ENCODE results near the gene BNIP1.

The BNIP1 gene

DNA sequence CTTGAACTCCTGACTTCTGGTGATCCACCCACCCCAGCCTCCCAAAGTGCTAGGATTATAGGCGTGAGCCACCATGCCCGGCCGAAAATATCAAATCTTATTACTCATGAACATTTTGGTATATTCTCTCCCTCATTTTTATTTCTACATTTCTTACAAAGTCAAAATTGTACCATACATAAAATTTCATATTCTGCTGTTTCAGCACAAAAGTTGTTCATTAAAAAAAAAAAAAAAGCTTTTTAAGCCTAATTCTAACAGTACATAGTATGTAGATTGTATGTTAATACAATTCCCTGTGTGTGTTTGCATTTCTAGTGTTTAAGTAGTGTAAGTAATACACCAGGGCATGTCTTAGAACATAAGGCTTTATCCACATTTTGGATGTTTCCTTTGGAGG, 14.9 kb downstream of the BNIP1 start:
- POLR2A ChIA-PET: no interaction called here
- Histone ChIP-seq H3K4me1 (ENCODE audit: control extremely low read depth in 1 of 4, control insufficient read depth in 4 of 4, insufficient read depth in 4 of 4, low read length in 3 of 4) (no peaks in the 10 kb centered on the region), H3K4me3 (ENCODE audit: control insufficient read depth in 1 of 7, extremely low read depth in 1 of 7, insufficient read depth in 4 of 7, low read depth in 2 of 7, low read length in 6 of 7) (no peak overlapping the region), H3K27me3 (replicated peaks in 2 of 5; ENCODE audit: control insufficient read depth in 4 of 5, insufficient read depth in 5 of 5, low read length in 4 of 5) (no peaks in the 10 kb centered on the region), H3K9me3 (ENCODE audit: control extremely low read depth in 1 of 5, control insufficient read depth in 4 of 5, insufficient read depth in 2 of 5, low read depth in 1 of 5, low read length in 4 of 5) (no peaks in the 10 kb centered on the region), H3K36me3 (ENCODE audit: control insufficient read depth in 4 of 4, insufficient read depth in 4 of 4, low read length in 3 of 4) (peaks cover 11 to 63% (median 38%) of the 10 kb centered on the region in 4 experiments), H3K27ac (ENCODE audit: insufficient read depth in 1 of 2, low read depth in 1 of 2, low read length in 2 of 2, poor library complexity in 1 of 2, severe bottlenecking in 2 of 2) (no peak overlapping the region)
- CTCF ChIA-PET: interaction anchor here (1.4 kb wide), 1 partner anchor 15 kb away, joined by 3 read pairs; the partner anchor contains the start of gene BNIP1
- DNase-seq: no peak
- WGBS (ENCODE audit: insufficient coverage): 60% methylated on average over 3 of the region's 3 CpGs

DNA sequence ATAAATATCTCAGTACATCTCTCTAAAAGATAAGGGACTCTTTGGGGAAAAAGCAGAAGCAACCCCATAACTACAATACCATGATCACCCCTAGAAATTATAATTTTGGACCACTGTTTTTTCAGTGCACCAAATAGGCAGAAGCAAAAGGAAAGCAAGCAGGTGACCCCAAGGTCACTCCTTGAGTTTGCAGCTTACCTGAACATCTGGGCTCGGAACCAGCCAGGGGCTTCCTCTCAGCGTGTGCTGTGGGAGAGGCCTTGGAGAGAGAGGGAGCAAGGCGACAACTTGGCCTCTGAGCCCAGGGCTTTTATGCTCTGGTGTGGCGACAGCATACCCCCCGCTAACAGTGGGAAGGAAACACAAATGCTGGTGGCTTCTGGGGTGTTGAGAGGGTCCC, 16.8 kb downstream of the BNIP1 start:
- Histone ChIP-seq H3K36me3 (ENCODE audit: control insufficient read depth in 4 of 4, insufficient read depth in 4 of 4, low read length in 3 of 4) (peaks cover 10 to 50% (median 28%) of the 10 kb centered on the region in 4 experiments), H3K9me3 (ENCODE audit: control extremely low read depth in 1 of 5, control insufficient read depth in 4 of 5, insufficient read depth in 2 of 5, low read depth in 1 of 5, low read length in 4 of 5) (no peaks in the 10 kb centered on the region), H3K4me1 (ENCODE audit: control extremely low read depth in 1 of 4, control insufficient read depth in 4 of 4, insufficient read depth in 4 of 4, low read length in 3 of 4) (no peaks in the 10 kb centered on the region), H3K27ac (ENCODE audit: insufficient read depth in 1 of 2, low read depth in 1 of 2, low read length in 2 of 2, poor library complexity in 1 of 2, severe bottlenecking in 2 of 2) (no peak overlapping the region), H3K27me3 (replicated peaks in 2 of 5; ENCODE audit: control insufficient read depth in 4 of 5, insufficient read depth in 5 of 5, low read length in 4 of 5) (no peaks in the 10 kb centered on the region), H3K4me3 (ENCODE audit: control insufficient read depth in 1 of 7, extremely low read depth in 1 of 7, insufficient read depth in 4 of 7, low read depth in 2 of 7, low read length in 6 of 7) (no peak overlapping the region)
- POLR2A ChIA-PET: no interaction called here
- DNase-seq: no peak
- CTCF ChIA-PET: no interaction called here
- 95% methylated on average over 4 of the region's 5 CpGs for WGBS (ENCODE audit: insufficient coverage)

DNA sequence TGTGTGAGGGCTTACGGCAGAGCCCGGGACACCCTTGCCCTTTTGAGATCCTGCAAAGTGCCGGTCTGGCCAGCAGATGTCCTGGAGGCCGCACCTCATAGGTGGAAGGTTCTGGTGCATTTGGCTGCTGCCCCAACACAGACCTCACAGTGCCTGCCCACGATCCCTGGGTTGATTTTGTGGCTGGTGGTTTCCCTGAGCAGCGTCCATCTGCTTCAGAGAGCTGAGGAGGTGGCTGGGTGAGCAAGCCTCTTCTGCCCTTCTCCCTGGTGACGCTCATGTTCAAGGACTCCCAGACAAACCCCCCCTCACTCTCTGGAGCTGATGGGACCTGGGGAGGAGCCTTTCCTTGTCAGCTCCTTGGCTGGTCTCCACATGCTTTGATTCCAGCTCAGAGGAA, 18.9 kb downstream of the BNIP1 start:
- CTCF ChIA-PET: interaction anchor here (0.8 to 1.4 kb wide), 3 partner anchors 23 to 185 kb away, joined by 3 to 6 read pairs (median 5); no protein-coding TSS in a partner anchor
- WGBS (ENCODE audit: insufficient coverage): 88% methylated on average over 6 of the region's 7 CpGs
- DNase-seq: no peak

DNA sequence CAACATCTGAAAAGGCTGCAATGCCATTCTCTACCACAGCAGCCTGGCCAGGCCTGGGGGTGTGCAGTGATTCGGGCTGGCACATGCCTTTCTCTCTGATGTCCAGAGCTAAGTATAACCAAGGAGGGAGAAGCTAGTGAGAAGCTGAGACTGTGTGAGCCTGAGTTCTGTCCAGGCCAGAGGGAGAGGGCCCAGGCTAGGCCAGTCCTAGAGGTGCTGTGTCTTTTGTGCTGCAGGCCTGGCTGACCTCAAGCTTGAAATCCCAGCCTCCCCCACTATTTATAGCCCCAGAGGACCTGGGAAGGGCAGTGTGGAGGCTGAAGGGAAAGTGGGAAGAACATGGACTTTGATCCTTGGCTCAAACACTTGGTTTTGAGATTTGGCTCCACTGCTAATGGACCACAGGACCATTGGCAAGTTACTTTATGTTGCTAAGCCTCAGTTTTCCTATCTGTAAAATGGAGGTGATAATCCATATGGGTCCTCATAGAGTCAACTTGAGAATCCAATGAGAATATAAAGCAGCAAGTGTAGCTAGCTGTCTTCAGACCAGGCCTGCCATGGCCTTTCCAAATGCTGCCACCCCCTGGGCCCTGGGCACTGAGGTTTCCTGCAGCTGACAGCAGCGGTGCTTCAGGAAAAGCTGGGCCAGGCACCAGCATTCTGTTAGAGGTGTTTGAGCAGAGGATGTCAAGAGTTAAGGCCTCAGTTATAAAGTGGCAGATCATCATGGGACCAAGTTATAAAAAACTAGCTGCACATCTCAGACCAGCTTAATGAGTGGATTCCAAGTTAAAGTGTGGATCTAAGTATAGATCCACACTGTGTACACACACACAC, 21.1 kb downstream of the BNIP1 start:
- no peaks in the 10 kb centered on the region for H3K4me1 ChIP-seq (ENCODE audit: control extremely low read depth in 1 of 4, control insufficient read depth in 4 of 4, insufficient read depth in 4 of 4, low read length in 3 of 4)
- no peaks in the 10 kb centered on the region for H3K9me3 ChIP-seq (ENCODE audit: control extremely low read depth in 1 of 5, control insufficient read depth in 4 of 5, insufficient read depth in 2 of 5, low read depth in 1 of 5, low read length in 4 of 5)
- WGBS (ENCODE audit: insufficient coverage): no CpG with 5 or more reads among the region's 2 CpGs
- H3K27me3 ChIP-seq (replicated peaks in 2 of 5; ENCODE audit: control insufficient read depth in 4 of 5, insufficient read depth in 5 of 5, low read length in 4 of 5): no peaks in the 10 kb centered on the region
- H3K36me3 ChIP-seq (ENCODE audit: control insufficient read depth in 4 of 4, insufficient read depth in 4 of 4, low read length in 3 of 4): peaks cover 5 to 29% (median 17%) of the 10 kb centered on the region in 4 experiments
- no peak overlapping the region for H3K27ac ChIP-seq (ENCODE audit: insufficient read depth in 1 of 2, low read depth in 1 of 2, low read length in 2 of 2, poor library complexity in 1 of 2, severe bottlenecking in 2 of 2)
- H3K4me3 ChIP-seq (ENCODE audit: control insufficient read depth in 1 of 7, extremely low read depth in 1 of 7, insufficient read depth in 4 of 7, low read depth in 2 of 7, low read length in 6 of 7): no peak overlapping the region
- ChIA-PET POLR2A (interaction anchor here (0.6 kb wide), 1 partner anchor 1824 kb away, joined by 4 read pairs; no protein-coding TSS in a partner anchor), CTCF (interaction anchor here (1.0 to 1.9 kb wide), 7 partner anchors 12 to 459 kb away, joined by 3 to 8 read pairs (median 4); no protein-coding TSS in a partner anchor)
- DNase-seq: no peak

More for the DNA sequence above, 18.9 kb downstream of the BNIP1 start:
- no peak overlapping the region for H3K27ac ChIP-seq (ENCODE audit: insufficient read depth in 1 of 2, low read depth in 1 of 2, low read length in 2 of 2, poor library complexity in 1 of 2, severe bottlenecking in 2 of 2)
- no peak overlapping the region for H3K4me3 ChIP-seq (ENCODE audit: control insufficient read depth in 1 of 7, extremely low read depth in 1 of 7, insufficient read depth in 4 of 7, low read depth in 2 of 7, low read length in 6 of 7)
- H3K9me3 ChIP-seq (ENCODE audit: control extremely low read depth in 1 of 5, control insufficient read depth in 4 of 5, insufficient read depth in 2 of 5, low read depth in 1 of 5, low read length in 4 of 5): no peaks in the 10 kb centered on the region
- POLR2A ChIA-PET: no interaction called here
- no peaks in the 10 kb centered on the region for H3K4me1 ChIP-seq (ENCODE audit: control extremely low read depth in 1 of 4, control insufficient read depth in 4 of 4, insufficient read depth in 4 of 4, low read length in 3 of 4)
- no peaks in the 10 kb centered on the region for H3K27me3 ChIP-seq (replicated peaks in 2 of 5; ENCODE audit: control insufficient read depth in 4 of 5, insufficient read depth in 5 of 5, low read length in 4 of 5)
- peaks cover 8 to 45% (median 26%) of the 10 kb centered on the region in 4 experiments for H3K36me3 ChIP-seq (ENCODE audit: control insufficient read depth in 4 of 4, insufficient read depth in 4 of 4, low read length in 3 of 4)

DNA sequence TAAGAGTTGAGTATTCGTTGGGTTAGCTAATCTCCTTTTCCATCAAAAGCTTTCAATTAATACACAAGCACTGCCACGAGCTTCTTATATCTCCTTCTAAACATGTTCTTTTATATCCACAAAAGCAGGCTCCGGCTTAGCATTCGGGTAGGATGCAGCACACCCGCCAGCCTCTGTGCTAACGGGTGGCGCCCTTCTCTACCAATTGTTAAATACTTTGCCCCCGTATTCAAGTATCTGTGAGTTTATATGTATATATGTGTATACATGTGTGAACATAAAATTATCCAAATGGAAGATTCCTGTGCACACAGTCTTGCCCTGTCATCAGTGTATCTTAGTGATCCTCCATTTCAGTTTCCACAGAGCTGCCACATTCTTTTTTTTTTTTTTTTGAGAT, 27.8 kb downstream of the BNIP1 start:
- Histone ChIP-seq H3K9me3 (ENCODE audit: control extremely low read depth in 1 of 5, control insufficient read depth in 4 of 5, insufficient read depth in 2 of 5, low read depth in 1 of 5, low read length in 4 of 5) (no peaks in the 10 kb centered on the region), H3K36me3 (ENCODE audit: control insufficient read depth in 4 of 4, insufficient read depth in 4 of 4, low read length in 3 of 4) (no peaks in the 10 kb centered on the region), H3K4me3 (ENCODE audit: control insufficient read depth in 1 of 7, extremely low read depth in 1 of 7, insufficient read depth in 4 of 7, low read depth in 2 of 7, low read length in 6 of 7) (no peak overlapping the region), H3K4me1 (ENCODE audit: control extremely low read depth in 1 of 4, control insufficient read depth in 4 of 4, insufficient read depth in 4 of 4, low read length in 3 of 4) (no peaks in the 10 kb centered on the region), H3K27me3 (replicated peaks in 2 of 5; ENCODE audit: control insufficient read depth in 4 of 5, insufficient read depth in 5 of 5, low read length in 4 of 5) (no peaks in the 10 kb centered on the region), H3K27ac (ENCODE audit: insufficient read depth in 1 of 2, low read depth in 1 of 2, low read length in 2 of 2, poor library complexity in 1 of 2, severe bottlenecking in 2 of 2) (no peak overlapping the region)
- CTCF ChIA-PET: no interaction called here
- WGBS (ENCODE audit: insufficient coverage): 94% methylated on average over 5 of the region's 8 CpGs
- DNase-seq: no peak
- POLR2A ChIA-PET: interaction anchor here (0.6 kb wide), 1 partner anchor 48 kb away, joined by 4 read pairs; no protein-coding TSS in a partner anchor

DNA sequence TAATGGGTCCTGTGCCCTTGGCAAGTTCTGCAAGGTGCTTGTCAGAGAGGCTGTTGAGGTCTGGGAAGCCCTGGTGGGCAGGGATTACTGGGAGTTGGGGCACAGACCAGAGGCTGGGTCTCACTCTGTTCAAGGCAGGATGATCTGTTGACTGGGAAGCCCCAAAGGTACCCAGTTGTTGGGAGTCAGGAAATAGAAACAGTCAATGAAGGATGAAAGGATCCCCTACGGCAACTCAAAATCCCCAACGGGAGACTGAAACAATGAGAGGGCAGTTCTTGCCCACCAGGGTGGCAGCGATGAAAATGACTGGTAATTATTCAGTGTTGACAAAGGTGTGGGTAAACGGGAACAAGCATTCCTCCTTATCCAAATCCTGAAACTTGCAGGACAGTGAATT, 31.2 kb downstream of the BNIP1 start:
- Histone ChIP-seq H3K27ac (ENCODE audit: insufficient read depth in 1 of 2, low read depth in 1 of 2, low read length in 2 of 2, poor library complexity in 1 of 2, severe bottlenecking in 2 of 2) (no peak overlapping the region), H3K36me3 (ENCODE audit: control insufficient read depth in 4 of 4, insufficient read depth in 4 of 4, low read length in 3 of 4) (no peaks in the 10 kb centered on the region), H3K27me3 (replicated peaks in 2 of 5; ENCODE audit: control insufficient read depth in 4 of 5, insufficient read depth in 5 of 5, low read length in 4 of 5) (peaks cover 0 to 7% (median 0%) of the 10 kb centered on the region in 5 experiments), H3K4me3 (ENCODE audit: control insufficient read depth in 1 of 7, extremely low read depth in 1 of 7, insufficient read depth in 4 of 7, low read depth in 2 of 7, low read length in 6 of 7) (no peak overlapping the region), H3K9me3 (ENCODE audit: control extremely low read depth in 1 of 5, control insufficient read depth in 4 of 5, insufficient read depth in 2 of 5, low read depth in 1 of 5, low read length in 4 of 5) (peaks cover 0 to 3% (median 0%) of the 10 kb centered on the region in 5 experiments), H3K4me1 (ENCODE audit: control extremely low read depth in 1 of 4, control insufficient read depth in 4 of 4, insufficient read depth in 4 of 4, low read length in 3 of 4) (no peaks in the 10 kb centered on the region)
- ChIA-PET CTCF (no interaction called here), POLR2A (no interaction called here)
- 94% methylated on average over 3 of the region's 4 CpGs for WGBS (ENCODE audit: insufficient coverage)
- DNase-seq: no peak

- Histone ChIP-seq H3K4me3 (ENCODE audit: control insufficient read depth in 1 of 7, extremely low read depth in 1 of 7, insufficient read depth in 4 of 7, low read depth in 2 of 7, low read length in 6 of 7) (no peak overlapping the region), H3K27ac (ENCODE audit: insufficient read depth in 1 of 2, low read depth in 1 of 2, low read length in 2 of 2, poor library complexity in 1 of 2, severe bottlenecking in 2 of 2) (no peak overlapping the region), H3K9me3 (ENCODE audit: control extremely low read depth in 1 of 5, control insufficient read depth in 4 of 5, insufficient read depth in 2 of 5, low read depth in 1 of 5, low read length in 4 of 5) (peaks cover 0 to 6% (median 0%) of the 10 kb centered on the region in 5 experiments), H3K27me3 (replicated peaks in 2 of 5; ENCODE audit: control insufficient read depth in 4 of 5, insufficient read depth in 5 of 5, low read length in 4 of 5) (peaks cover 0 to 7% (median 0%) of the 10 kb centered on the region in 5 experiments), H3K4me1 (ENCODE audit: control extremely low read depth in 1 of 4, control insufficient read depth in 4 of 4, insufficient read depth in 4 of 4, low read length in 3 of 4) (no peaks in the 10 kb centered on the region), H3K36me3 (ENCODE audit: control insufficient read depth in 4 of 4, insufficient read depth in 4 of 4, low read length in 3 of 4) (no peaks in the 10 kb centered on the region)
- DNase-seq: no peak
- POLR2A ChIA-PET: no interaction called here
- 86% methylated on average over 7 of the region's 12 CpGs for WGBS (ENCODE audit: insufficient coverage)
- CTCF ChIA-PET: no interaction called here
Observed at GRCh38 chr5:173178369-173178910, 34.1 kb downstream of the BNIP1 start.

Measured in common myeloid progenitor, CD34-positive (primary cell).